ENCODE measurements around the gene PKP4.

The PKP4 gene

GRCh38 chr2:158573739-158574138 is 117.0 kb downstream of the PKP4 start:
- DNase-seq (ENCODE audit: extremely low read depth, low read depth): no peak
- TF ChIP-seq, protein P1, sequence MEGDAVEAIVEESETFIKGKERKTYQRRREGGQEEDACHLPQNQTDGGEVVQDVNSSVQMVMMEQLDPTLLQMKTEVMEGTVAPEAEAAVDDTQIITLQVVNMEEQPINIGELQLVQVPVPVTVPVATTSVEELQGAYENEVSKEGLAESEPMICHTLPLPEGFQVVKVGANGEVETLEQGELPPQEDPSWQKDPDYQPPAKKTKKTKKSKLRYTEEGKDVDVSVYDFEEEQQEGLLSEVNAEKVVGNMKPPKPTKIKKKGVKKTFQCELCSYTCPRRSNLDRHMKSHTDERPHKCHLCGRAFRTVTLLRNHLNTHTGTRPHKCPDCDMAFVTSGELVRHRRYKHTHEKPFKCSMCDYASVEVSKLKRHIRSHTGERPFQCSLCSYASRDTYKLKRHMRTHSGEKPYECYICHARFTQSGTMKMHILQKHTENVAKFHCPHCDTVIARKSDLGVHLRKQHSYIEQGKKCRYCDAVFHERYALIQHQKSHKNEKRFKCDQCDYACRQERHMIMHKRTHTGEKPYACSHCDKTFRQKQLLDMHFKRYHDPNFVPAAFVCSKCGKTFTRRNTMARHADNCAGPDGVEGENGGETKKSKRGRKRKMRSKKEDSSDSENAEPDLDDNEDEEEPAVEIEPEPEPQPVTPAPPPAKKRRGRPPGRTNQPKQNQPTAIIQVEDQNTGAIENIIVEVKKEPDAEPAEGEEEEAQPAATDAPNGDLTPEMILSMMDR (IDR thresholded peaks at IDR 0.05; ENCODE audit: low read depth, low read length, missing control alignments): no peak

GRCh38 chr2:158575051-158575635 is 118.4 kb downstream of the PKP4 start:
- TF ChIP-seq, protein P1 (IDR thresholded peaks at IDR 0.05; ENCODE audit: low read depth, low read length, missing control alignments): no peak
- no peak overlapping the region for H3K4me3 ChIP-seq (replicated peaks; ENCODE audit: low read depth, low read length)
- DNase-seq (ENCODE audit: extremely low read depth, low read depth): no peak

More at GRCh38 chr2:158573739-158574138, 117.0 kb downstream of the PKP4 start:
- H3K4me3 ChIP-seq (replicated peaks; ENCODE audit: low read depth, low read length): no peak overlapping the region

DNA sequence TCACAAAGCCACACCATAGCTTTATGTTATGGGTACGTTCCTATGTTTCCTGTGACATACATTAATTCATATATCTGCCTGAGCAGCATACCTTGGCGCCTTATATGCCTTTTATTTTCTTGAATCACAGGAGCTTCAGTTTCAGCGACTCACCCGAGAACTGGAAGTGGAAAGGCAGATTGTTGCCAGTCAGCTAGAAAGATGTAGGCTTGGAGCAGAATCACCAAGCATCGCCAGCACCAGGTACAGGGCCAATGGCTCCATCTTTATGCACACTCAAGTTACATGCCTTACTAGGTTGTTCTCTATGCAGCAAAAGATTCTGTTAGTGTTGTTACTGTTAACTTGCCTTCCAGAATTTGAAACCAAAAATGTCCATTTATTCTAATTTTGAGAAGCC is 120.4 kb downstream of the PKP4 start:
- DNase-seq (ENCODE audit: extremely low read depth, low read depth): no peak
- no peak overlapping the region for H3K4me3 ChIP-seq (replicated peaks; ENCODE audit: low read depth, low read length)
- TF ChIP-seq, protein P1 (IDR thresholded peaks at IDR 0.05; ENCODE audit: low read depth, low read length, missing control alignments): no peak

GRCh38 chr2:158578703-158579330 is 122.1 kb downstream of the PKP4 start:
- DNase-seq (ENCODE audit: extremely low read depth, low read depth): no peak
- TF ChIP-seq, protein P1 (IDR thresholded peaks at IDR 0.05; ENCODE audit: low read depth, low read length, missing control alignments): no peak
- no peak overlapping the region for H3K4me3 ChIP-seq (replicated peaks; ENCODE audit: low read depth, low read length)

DNA sequence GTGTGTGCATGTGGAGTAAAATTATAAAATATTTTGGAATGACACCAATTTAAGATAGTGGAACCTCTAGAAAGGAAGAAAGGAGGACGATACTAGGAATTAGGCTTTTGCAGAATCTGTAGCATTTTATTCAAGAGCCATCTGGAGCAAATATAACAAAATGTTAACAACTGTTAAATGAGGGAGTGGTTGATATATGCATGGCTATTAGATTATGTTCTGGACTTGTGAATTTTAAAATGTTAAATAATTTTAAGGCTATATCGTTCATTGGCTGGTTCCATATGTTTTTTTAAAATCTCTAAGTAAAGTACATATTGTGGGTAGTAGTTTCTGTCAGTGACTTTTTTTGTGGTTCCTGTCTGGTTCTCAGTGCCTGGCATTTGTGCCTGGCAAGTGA is 123.2 kb downstream of the PKP4 start:
- H3K4me3 ChIP-seq (replicated peaks; ENCODE audit: low read depth, low read length): no peak overlapping the region
- TF ChIP-seq, protein P1 (IDR thresholded peaks at IDR 0.05; ENCODE audit: low read depth, low read length, missing control alignments): no peak
- no peak for DNase-seq (ENCODE audit: extremely low read depth, low read depth)

DNA sequence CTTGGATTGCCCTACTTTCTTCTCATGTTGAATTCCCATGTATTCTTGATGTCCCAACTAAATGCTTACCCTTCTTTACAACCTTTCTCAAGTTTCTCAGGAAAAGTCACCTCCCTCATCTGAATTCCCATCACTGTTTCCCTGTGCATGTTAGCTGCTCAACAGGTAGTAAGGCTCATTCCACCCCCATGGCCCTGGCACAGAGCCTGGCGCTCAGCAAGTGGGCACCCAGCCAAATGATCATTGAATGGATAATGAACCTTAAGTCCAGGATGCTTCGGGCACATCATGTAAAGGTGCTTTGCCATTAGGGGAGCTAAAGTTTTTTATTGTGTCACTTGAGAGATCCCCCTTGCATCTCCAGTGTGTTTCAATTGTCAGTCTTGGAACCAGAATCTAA is 124.0 kb downstream of the PKP4 start:
- no peak for DNase-seq (ENCODE audit: extremely low read depth, low read depth)
- TF ChIP-seq, protein P1 (IDR thresholded peaks at IDR 0.05; ENCODE audit: low read depth, low read length, missing control alignments): no peak
- no peak overlapping the region for H3K4me3 ChIP-seq (replicated peaks; ENCODE audit: low read depth, low read length)
